DND-41 (cell line): Measurements from ENCODE around the gene RIOK3.

Experiments used
- ATAC-seq: fragments of 200-7000 bp; cut with Tn5 transposase; 3 replicates; pipeline ENCODE4 v1.9.1; 2021; ENCODE audit warnings: low read depth; ENCODE audit not compliant: insufficient read depth
- DNase-seq: peaks from one replicate; pipeline ENCODE4 v3.0.0-alpha.2; 2020
- H2AFZ ChIP-seq: 2 replicates; pipeline ENCODE4 v1.6.0; 2012; ENCODE audit warnings: low read depth, low read length
- H3K27ac ChIP-seq: 2 replicates; pipeline ENCODE4 v1.5.1; 2012; ENCODE audit warnings: low read length, inconsistent platforms
- H3K27me3 ChIP-seq: fragments of 200-600 bp; sonication (generic); 2 replicates; pipeline ENCODE4 v1.6.0; 2012; ENCODE audit warnings: low read length, mild to moderate bottlenecking, inconsistent platforms; ENCODE audit not compliant: insufficient read depth, poor library complexity
- H3K36me3 ChIP-seq: 2 replicates; pipeline ENCODE4 v1.5.1; 2012; ENCODE audit warnings: low read length, inconsistent platforms; ENCODE audit not compliant: insufficient read depth
- H3K4me1 ChIP-seq: 2 replicates; pipeline ENCODE4 v1.5.1; 2012; ENCODE audit warnings: mild to moderate bottlenecking, low read length; ENCODE audit not compliant: insufficient read depth
- H3K4me2 ChIP-seq: 2 replicates; pipeline ENCODE4 v1.6.0; 2012; ENCODE audit warnings: mild to moderate bottlenecking, moderate library complexity, low read length, inconsistent platforms; ENCODE audit not compliant: insufficient read depth
- H3K4me3 ChIP-seq, 2 experiments: fragments of 200-600 bp in 1 of 2; shearing (Covaris generic) in 1 of 2; 2 replicates each; pipeline ENCODE4 v1.5.1; 2012 to 2016; ENCODE audit warnings: inconsistent platforms in 2 of 2, low read length in 2 of 2, mild to moderate bottlenecking in 2 of 2, low read depth in 1 of 2, moderate library complexity in 1 of 2
- H3K79me2 ChIP-seq: 2 replicates; pipeline ENCODE4 v1.6.0; 2012; ENCODE audit warnings: low read length, inconsistent platforms; ENCODE audit not compliant: insufficient read depth
- H3K9ac ChIP-seq: 2 replicates; pipeline ENCODE4 v1.6.0; 2012; ENCODE audit warnings: low read depth, mild to moderate bottlenecking, inconsistent platforms, low read length, moderate library complexity
- H3K9me3 ChIP-seq: 2 replicates; pipeline ENCODE4 v1.5.1; 2012; ENCODE audit warnings: low read length, moderate library complexity, mild to moderate bottlenecking, inconsistent platforms; ENCODE audit not compliant: insufficient read depth, severe bottlenecking
- H4K20me1 ChIP-seq: 2 replicates; pipeline ENCODE4 v1.6.0; 2012; ENCODE audit warnings: low read length; ENCODE audit not compliant: insufficient read depth
- EZH2 ChIP-seq: IDR thresholded peaks from 3 replicates; pipeline ENCODE4 v1.6.1; 2012; ENCODE audit warnings: borderline replicate concordance, low read depth, mild to moderate bottlenecking, moderate library complexity, low read length, inconsistent platforms; ENCODE audit not compliant: severe bottlenecking
- TF ChIP-seq, protein P1 (sequence below): IDR thresholded peaks from 2 replicates; pipeline ENCODE4 v1.5.1; 2012; ENCODE audit warnings: borderline replicate concordance, low read length, moderate library complexity, mild to moderate bottlenecking; ENCODE audit not compliant: poor library complexity, severe bottlenecking; ENCODE audit errors: extremely low read depth

The RIOK3 gene

DNA sequence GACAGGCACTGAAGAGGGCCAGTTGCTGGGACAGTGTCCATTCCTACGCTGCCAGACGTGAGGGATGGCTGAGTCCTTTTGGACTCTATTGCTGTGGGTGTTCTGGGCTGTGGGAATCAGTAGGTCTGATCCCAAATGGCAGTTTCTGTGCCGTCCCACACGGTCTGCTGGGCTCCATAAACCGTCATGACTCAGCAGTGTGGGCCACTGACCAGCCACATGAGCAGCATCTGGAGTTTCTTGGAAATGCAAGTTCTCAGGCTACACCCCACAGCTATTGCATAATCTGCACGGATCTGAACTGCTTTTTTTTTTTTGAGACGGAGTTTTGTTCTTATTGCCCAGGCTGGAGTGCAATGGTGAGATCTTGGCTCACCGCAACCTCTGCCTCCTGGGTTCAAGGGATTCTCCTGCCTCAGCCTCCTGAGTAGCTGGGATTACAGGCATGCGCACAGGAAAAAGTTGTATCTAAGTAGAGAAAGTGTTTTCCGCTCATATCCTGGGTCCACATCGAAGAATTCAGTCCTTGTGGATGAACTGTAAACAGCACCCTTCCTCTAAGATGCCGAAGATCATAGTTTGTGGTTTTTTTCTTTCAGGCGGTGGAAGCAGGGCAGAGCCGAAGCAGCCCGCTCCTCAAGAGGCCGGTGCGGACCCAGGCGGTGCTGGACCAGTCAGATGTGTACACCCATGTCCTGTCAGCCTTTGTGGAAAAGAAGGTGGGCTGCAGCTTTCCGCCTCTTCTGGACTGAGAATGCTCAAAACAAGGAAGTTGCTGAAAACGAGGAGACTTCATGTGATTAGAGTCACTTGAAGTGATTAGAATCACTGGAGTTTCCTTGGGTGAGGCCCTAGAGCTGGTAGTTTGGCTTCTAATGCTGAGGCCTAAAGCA, 75.7 kb downstream of the RIOK3 start:
- no peak overlapping the region for H3K4me2 ChIP-seq
- DNase-seq = no peak

DNA sequence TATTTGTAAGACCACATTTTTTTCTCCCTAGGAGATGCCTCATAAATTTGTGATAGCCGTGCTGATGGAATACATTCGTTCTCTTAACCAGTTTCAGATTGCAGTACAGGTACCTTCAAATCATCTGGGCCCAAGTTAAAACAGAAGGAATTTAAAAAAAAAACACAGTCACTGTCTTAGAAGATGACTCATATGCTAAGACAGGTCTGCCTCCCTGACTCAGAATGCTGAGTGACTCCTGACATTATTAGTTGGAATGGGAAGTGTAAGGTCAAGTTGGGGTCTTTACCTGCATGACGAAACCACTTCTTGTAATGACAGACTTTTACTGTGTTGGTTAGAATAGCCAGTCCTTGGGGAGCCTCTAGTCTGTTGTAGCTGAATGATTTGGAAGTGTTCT, 76.5 kb downstream of the RIOK3 start:
- Histone ChIP-seq H3K27me3 (no peaks in the 10 kb centered on the region), H3K4me1 (no peaks in the 10 kb centered on the region), H3K9me3 (no peaks in the 10 kb centered on the region), H3K79me2 (no peaks in the 10 kb centered on the region), H3K4me2 (no peak overlapping the region), H3K27ac (no peak overlapping the region), H3K36me3 (peaks cover 91% of the 10 kb centered on the region), H3K9ac (no peak overlapping the region), H4K20me1 (no peaks in the 10 kb centered on the region), H3K4me3 (no peak overlapping the region), H2AFZ (no peak overlapping the region)
- DNase-seq = no peak
- TF ChIP-seq, protein P1, sequence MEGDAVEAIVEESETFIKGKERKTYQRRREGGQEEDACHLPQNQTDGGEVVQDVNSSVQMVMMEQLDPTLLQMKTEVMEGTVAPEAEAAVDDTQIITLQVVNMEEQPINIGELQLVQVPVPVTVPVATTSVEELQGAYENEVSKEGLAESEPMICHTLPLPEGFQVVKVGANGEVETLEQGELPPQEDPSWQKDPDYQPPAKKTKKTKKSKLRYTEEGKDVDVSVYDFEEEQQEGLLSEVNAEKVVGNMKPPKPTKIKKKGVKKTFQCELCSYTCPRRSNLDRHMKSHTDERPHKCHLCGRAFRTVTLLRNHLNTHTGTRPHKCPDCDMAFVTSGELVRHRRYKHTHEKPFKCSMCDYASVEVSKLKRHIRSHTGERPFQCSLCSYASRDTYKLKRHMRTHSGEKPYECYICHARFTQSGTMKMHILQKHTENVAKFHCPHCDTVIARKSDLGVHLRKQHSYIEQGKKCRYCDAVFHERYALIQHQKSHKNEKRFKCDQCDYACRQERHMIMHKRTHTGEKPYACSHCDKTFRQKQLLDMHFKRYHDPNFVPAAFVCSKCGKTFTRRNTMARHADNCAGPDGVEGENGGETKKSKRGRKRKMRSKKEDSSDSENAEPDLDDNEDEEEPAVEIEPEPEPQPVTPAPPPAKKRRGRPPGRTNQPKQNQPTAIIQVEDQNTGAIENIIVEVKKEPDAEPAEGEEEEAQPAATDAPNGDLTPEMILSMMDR = no peak
- TF ChIP-seq EZH2 = no peak
- ATAC-seq = no peak

More for the DNA sequence above, 75.7 kb downstream of the RIOK3 start:
- Histone ChIP-seq H3K36me3 (peaks cover 91% of the 10 kb centered on the region), H4K20me1 (no peaks in the 10 kb centered on the region), H3K27ac (no peak overlapping the region), H2AFZ (no peak overlapping the region), H3K9ac (no peak overlapping the region), H3K4me1 (no peaks in the 10 kb centered on the region), H3K4me3 (no peak overlapping the region), H3K27me3 (no peaks in the 10 kb centered on the region), H3K79me2 (no peaks in the 10 kb centered on the region), H3K9me3 (no peaks in the 10 kb centered on the region)
- TF ChIP-seq, protein P1 = no peak
- TF ChIP-seq EZH2 = no peak
- ATAC-seq = no peak

DNA sequence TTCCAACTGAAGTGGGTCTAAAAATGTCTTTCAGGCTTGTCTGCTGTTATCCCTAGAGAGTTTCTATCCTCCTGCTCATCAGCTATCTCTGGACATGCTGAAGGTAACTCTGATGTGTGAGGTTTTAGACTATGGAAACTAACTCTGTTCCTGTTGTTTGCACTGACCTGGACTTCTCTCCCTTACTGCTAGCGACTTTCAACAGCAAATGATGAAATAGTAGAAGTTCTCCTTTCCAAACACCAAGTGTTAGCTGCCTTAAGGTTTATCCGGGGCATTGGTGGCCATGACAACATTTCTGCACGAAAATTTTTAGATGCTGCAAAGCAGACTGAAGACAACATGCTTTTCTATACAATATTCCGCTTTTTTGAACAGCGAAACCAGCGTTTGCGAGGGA, 77.1 kb downstream of the RIOK3 start:
- Histone ChIP-seq H4K20me1 (no peaks in the 10 kb centered on the region), H3K79me2 (no peaks in the 10 kb centered on the region), H3K36me3 (peaks cover 96% of the 10 kb centered on the region), H3K4me2 (no peak overlapping the region), H3K27ac (no peak overlapping the region), H3K9ac (no peak overlapping the region), H3K4me3 (no peak overlapping the region), H3K27me3 (no peaks in the 10 kb centered on the region), H3K9me3 (no peaks in the 10 kb centered on the region), H2AFZ (no peak overlapping the region), H3K4me1 (no peaks in the 10 kb centered on the region)
- no peak for ATAC-seq
- TF ChIP-seq EZH2 = no peak
- TF ChIP-seq, protein P1 = no peak
- no peak for DNase-seq
